CD14-positive monocyte (primary cell): ENCODE data around the gene KLHL36. TPM values are rescaled to one million over a fixed set of nuclear protein-coding genes. Genes with fewer than 3 reads are reported as not detected.

Source experiments
- DNase-seq, 3 donors: peaks; one replicate each; pipeline ENCODE4 v3.0.0-alpha.2; 2011 to 2022
- H2AFZ ChIP-seq: 2 replicates; pipeline ENCODE4 v1.6.0; 2012; ENCODE audit warnings: mild to moderate bottlenecking, low read depth, low read length, inconsistent platforms; ENCODE audit not compliant: insufficient read depth, poor library complexity, severe bottlenecking
- H3K27ac ChIP-seq, 2 donors: 1 replicate in 1 of 2; 2 replicates in 1 of 2; pipeline ENCODE4 v1.5.1; 2012 to 2013; ENCODE audit warnings: low read length in 2 of 2, control low read depth in 1 of 2, inconsistent platforms in 1 of 2, low read depth in 1 of 2, mild to moderate bottlenecking in 1 of 2
- H3K27me3 ChIP-seq, 2 donors: one replicate each; pipeline versions ENCODE4 v1.6.0 to v1.6.1; 2011 to 2013; ENCODE audit warnings: low read length in 2 of 2; ENCODE audit not compliant: control insufficient read depth in 2 of 2, insufficient read depth in 2 of 2
- H3K36me3 ChIP-seq, 2 donors: replicated peaks in 1 of 2; 1 replicate in 1 of 2; 2 replicates in 1 of 2; pipeline versions ENCODE4 v1.5.1 to v1.6.1; 2012 to 2013; ENCODE audit warnings: low read length in 2 of 2, control low read depth in 1 of 2, inconsistent platforms in 1 of 2, mild to moderate bottlenecking in 1 of 2; ENCODE audit not compliant: insufficient read depth in 2 of 2, control insufficient read depth in 1 of 2
- H3K4me1 ChIP-seq, 2 donors: 1 replicate in 1 of 2; 2 replicates in 1 of 2; pipeline versions ENCODE4 v1.5.1 to v1.6.1; 2012 to 2013; ENCODE audit warnings: low read length in 2 of 2, control low read depth in 1 of 2, inconsistent platforms in 1 of 2, mild to moderate bottlenecking in 1 of 2, moderate library complexity in 1 of 2; ENCODE audit not compliant: insufficient read depth in 2 of 2, control insufficient read depth in 1 of 2
- H3K4me2 ChIP-seq: replicated peaks from 2 replicates; pipeline ENCODE3; 2012; ENCODE audit warnings: low read length, moderate library complexity, mild to moderate bottlenecking; ENCODE audit not compliant: poor library complexity, severe bottlenecking; ENCODE audit errors: extremely low read depth
- H3K4me3 ChIP-seq, 3 experiments: fragments of 200-600 bp in 1 of 3; sonication (generic) in 1 of 3; replicated peaks in 1 of 3; 1 replicate in 2 of 3; 2 replicates in 1 of 3; pipeline ENCODE4 v1.5.1; 2011 to 2013; ENCODE audit warnings: low read length in 3 of 3, mild to moderate bottlenecking in 3 of 3, control low read depth in 2 of 3, low read depth in 2 of 3, inconsistent platforms in 1 of 3, moderate library complexity in 1 of 3
- H3K79me2 ChIP-seq: 2 replicates; pipeline ENCODE4 v1.6.0; 2012; ENCODE audit warnings: mild to moderate bottlenecking, control low read depth, inconsistent platforms, low read length, moderate library complexity; ENCODE audit not compliant: insufficient read depth
- H3K9ac ChIP-seq: 2 replicates; pipeline ENCODE4 v1.6.0; 2017; ENCODE audit warnings: low read length, mild to moderate bottlenecking; ENCODE audit not compliant: insufficient read depth, poor library complexity, severe bottlenecking
- H3K9me3 ChIP-seq, 2 donors: replicated peaks in 1 of 2; 1 replicate in 1 of 2; 2 replicates in 1 of 2; pipeline versions ENCODE4 v1.5.1 to v1.6.1; 2012 to 2013; ENCODE audit warnings: low read length in 2 of 2, control low read depth in 1 of 2; ENCODE audit not compliant: control insufficient read depth in 1 of 2, insufficient read depth in 1 of 2
- H4K20me1 ChIP-seq: 2 replicates; pipeline ENCODE4 v1.6.0; 2012; ENCODE audit warnings: mild to moderate bottlenecking, low read length, control low read depth, moderate library complexity; ENCODE audit not compliant: insufficient read depth
- H3K27ac Mint-ChIP-seq, 7 donors: one replicate each; pipeline ENCODE4 v1.8.0; 2020; ENCODE audit warnings: mild to moderate bottlenecking in 7 of 7, mixed read lengths in 7 of 7, moderate library complexity in 6 of 7, inconsistent platforms in 2 of 7
- H3K27me3 Mint-ChIP-seq, 3 donors: one replicate each; pipeline ENCODE4 v1.8.0; 2021 to 2022; ENCODE audit warnings: low read depth in 3 of 3, mild to moderate bottlenecking in 3 of 3, mixed read lengths in 3 of 3, moderate library complexity in 3 of 3, inconsistent platforms in 1 of 3
- H3K36me3 Mint-ChIP-seq, 2 donors: one replicate each; pipeline ENCODE4 v1.8.0; 2020; ENCODE audit warnings: mixed read lengths in 2 of 2, inconsistent platforms in 1 of 2, mild to moderate bottlenecking in 1 of 2
- H3K4me1 Mint-ChIP-seq: one replicate; pipeline ENCODE4 v1.8.0; 2020; ENCODE audit warnings: mild to moderate bottlenecking, mixed read lengths
- H3K4me3 Mint-ChIP-seq, 2 donors: one replicate each; pipeline ENCODE4 v1.8.0; 2020; ENCODE audit warnings: mild to moderate bottlenecking in 2 of 2, mixed read lengths in 2 of 2, moderate library complexity in 1 of 2
- H3K9me3 Mint-ChIP-seq, 7 donors: one replicate each; pipeline ENCODE4 v1.8.0; 2020 to 2022; ENCODE audit warnings: mixed read lengths in 7 of 7, mild to moderate bottlenecking in 6 of 7, moderate library complexity in 6 of 7, inconsistent platforms in 2 of 7
- WGBS: methylation state at CpG from one replicate; pipeline ENCODE4 v1.1.5; 2013; ENCODE audit warnings: missing lambda C conversion rate; ENCODE audit not compliant: insufficient coverage; 5-methylcytosine and 5-hydroxymethylcytosine counted together
- intact Hi-C, 2 donors: fragments of 100-400 bp; cut with micrococcal nuclease; formaldehyde crosslinking; loops; one replicate each; pipeline versions ENCODE4 v1.15.0 to v1.15.1; 2023
- polyA plus RNA-seq, 3 donors: library from polyadenylated mRNA; depleted of rRNA in 1 of 3; unstranded in 2 of 3; stranded (reverse) in 1 of 3; fragments of 300-500 nt in 2 of 3; fragments of >200 nt in 1 of 3; fragmentation: Illumina TruSeq in 2 of 3; gene quantifications; 1 replicate in 2 of 3; 2 replicates in 1 of 3; pipeline ENCODE4 v1.2.3, GENCODE V29; 2012 to 2021
- TF ChIP-seq, protein P1 (sequence below): fragments of 200-600 bp; IDR thresholded peaks from one replicate; pipeline ENCODE4 v1.8.0; 2022; ENCODE audit warnings: antibody characterized with exemption, mild to moderate bottlenecking

KLHL36 gene
- polyA plus RNA-seq, 3 donors = 12.1 to 50.8 (median 14.2) TPM

DNA sequence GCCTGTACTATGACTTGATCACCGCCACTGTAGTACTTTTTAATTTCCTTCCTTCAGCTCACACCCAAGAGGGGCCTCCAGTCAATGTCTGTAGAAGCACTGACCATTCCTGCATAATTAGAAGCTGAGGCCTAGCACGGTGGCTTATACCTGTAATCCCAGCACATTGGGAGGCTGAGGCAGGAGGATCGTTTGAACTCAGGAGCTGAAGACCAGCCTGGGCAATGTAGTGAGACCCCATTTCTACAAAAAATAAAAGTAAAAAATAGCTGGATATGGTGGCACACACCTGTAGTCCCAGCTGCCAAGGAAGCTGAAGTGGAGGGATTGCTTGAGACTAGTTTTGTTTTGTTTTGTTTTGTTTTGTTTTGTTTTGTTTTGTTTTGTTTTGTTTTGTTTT lies 5.9 kb downstream of the KLHL36 start:
- intact Hi-C loops = no loop called here
- WGBS = 100% methylated on average over 1 of the region's 3 CpGs
- Histone ChIP-seq H3K36me3 (peaks cover 68 to 82% of the 10 kb centered on the region in 2 donors), H2AFZ (no peak overlapping the region), H3K9me3 (no peaks in the 10 kb centered on the region), H3K4me2 (no peak overlapping the region), H3K9ac (no peak overlapping the region), H3K4me3 (no peak overlapping the region), H4K20me1 (peaks cover 93% of the 10 kb centered on the region), H3K27me3 (no peaks in the 10 kb centered on the region), H3K4me1 (peaks cover 4 to 8% of the 10 kb centered on the region in 2 donors), H3K79me2 (peaks cover 76% of the 10 kb centered on the region), H3K27ac (no peak overlapping the region)
- Mint-ChIP-seq H3K27me3 (peaks cover 0 to 1% (median 0%) of the 10 kb centered on the region in 3 donors), H3K27ac (peak overlapping the region in 2 of 7 donors; percentile 10 to 42), H3K36me3 (peaks cover 72 to 86% of the 10 kb centered on the region in 2 donors), H3K4me1 (peaks cover 13% of the 10 kb centered on the region), H3K4me3 (no peak overlapping the region), H3K9me3 (peaks cover 0 to 3% (median 0%) of the 10 kb centered on the region in 7 donors)
- TF ChIP-seq, protein P1, sequence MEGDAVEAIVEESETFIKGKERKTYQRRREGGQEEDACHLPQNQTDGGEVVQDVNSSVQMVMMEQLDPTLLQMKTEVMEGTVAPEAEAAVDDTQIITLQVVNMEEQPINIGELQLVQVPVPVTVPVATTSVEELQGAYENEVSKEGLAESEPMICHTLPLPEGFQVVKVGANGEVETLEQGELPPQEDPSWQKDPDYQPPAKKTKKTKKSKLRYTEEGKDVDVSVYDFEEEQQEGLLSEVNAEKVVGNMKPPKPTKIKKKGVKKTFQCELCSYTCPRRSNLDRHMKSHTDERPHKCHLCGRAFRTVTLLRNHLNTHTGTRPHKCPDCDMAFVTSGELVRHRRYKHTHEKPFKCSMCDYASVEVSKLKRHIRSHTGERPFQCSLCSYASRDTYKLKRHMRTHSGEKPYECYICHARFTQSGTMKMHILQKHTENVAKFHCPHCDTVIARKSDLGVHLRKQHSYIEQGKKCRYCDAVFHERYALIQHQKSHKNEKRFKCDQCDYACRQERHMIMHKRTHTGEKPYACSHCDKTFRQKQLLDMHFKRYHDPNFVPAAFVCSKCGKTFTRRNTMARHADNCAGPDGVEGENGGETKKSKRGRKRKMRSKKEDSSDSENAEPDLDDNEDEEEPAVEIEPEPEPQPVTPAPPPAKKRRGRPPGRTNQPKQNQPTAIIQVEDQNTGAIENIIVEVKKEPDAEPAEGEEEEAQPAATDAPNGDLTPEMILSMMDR = no peak
- DNase-seq = no peak

DNA sequence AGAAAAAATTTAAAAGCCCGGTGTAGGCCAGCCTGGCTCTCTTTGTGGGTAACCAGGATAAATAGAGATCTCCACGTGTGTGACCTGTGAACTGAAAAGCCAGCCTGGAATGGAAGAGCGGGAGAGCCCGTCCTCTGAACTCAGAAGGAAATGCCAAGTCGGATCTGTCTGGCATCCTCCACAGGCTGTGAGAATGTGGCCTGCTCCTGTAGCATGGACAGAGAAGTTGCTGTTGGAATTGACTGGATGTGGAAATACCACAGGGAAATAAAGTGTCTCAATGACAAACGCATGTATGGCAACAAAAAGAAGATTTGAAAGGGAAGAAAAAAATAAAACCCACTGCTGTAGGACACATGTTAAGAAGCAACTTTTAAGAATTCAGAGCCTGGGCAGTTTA lies 6.7 kb downstream of the KLHL36 start:
- Histone ChIP-seq H3K9ac (no peak overlapping the region), H3K4me3 (no peak overlapping the region), H3K27ac (no peak overlapping the region), H3K4me1 (peaks cover 0 to under 1% of the 10 kb centered on the region in 2 donors), H3K36me3 (peaks cover 76 to 90% of the 10 kb centered on the region in 2 donors), H3K4me2 (no peak overlapping the region), H3K79me2 (peaks cover 74% of the 10 kb centered on the region), H4K20me1 (peaks cover 93% of the 10 kb centered on the region), H3K27me3 (no peaks in the 10 kb centered on the region), H2AFZ (no peak overlapping the region), H3K9me3 (no peaks in the 10 kb centered on the region)
- 73% methylated on average over 6 of the region's 6 CpGs for WGBS
- TF ChIP-seq, protein P1 = no peak
- H3K4me3 Mint-ChIP-seq = no peak overlapping the region
- H3K9me3 Mint-ChIP-seq = peaks cover 0 to 3% (median 0%) of the 10 kb centered on the region in 7 donors
- H3K4me1 Mint-ChIP-seq = peaks cover 6% of the 10 kb centered on the region
- intact Hi-C loops = no loop called here
- H3K27ac Mint-ChIP-seq = peak overlapping the region in 1 of 7 donors; percentile 33
- peaks cover 0 to 1% (median 0%) of the 10 kb centered on the region in 3 donors for H3K27me3 Mint-ChIP-seq
- DNase-seq = no peak
- H3K36me3 Mint-ChIP-seq = peaks cover 79 to 93% of the 10 kb centered on the region in 2 donors
